Upper lobe of left lung (tissue), 6 donors: ENCODE results near the gene LHFPL3. TPM values are rescaled to one million over a fixed set of nuclear protein-coding genes. Genes with fewer than 3 reads are reported as not detected.

Source experiments
- ATAC-seq, 2 donors: fragments of 200-7000 bp; cut with Tn5 transposase; one replicate each; pipeline ENCODE4 v1.9.1; 2022; ENCODE audit warnings: mild to moderate bottlenecking in 2 of 2, moderate library complexity in 2 of 2; ENCODE audit not compliant: low FRiP score in 2 of 2
- DNase-seq, 2 donors: peaks; one replicate each; pipeline ENCODE4 v3.0.0-alpha.2; 2019 to 2020
- H3K27ac ChIP-seq, 4 donors: fragments of 200-600 bp; sonication (generic); one replicate each; pipeline ENCODE4 v1.5.1; 2016 to 2019
- H3K27me3 ChIP-seq, 4 donors: fragments of 200-600 bp; sonication (generic); one replicate each; pipeline ENCODE4 v1.5.1; 2017 to 2019
- H3K36me3 ChIP-seq, 4 donors: fragments of 200-600 bp; sonication (generic); one replicate each; pipeline ENCODE4 v1.5.1; 2016 to 2019
- H3K4me1 ChIP-seq, 4 donors: fragments of 200-600 bp; sonication (generic); one replicate each; pipeline ENCODE4 v1.5.1; 2018 to 2019
- H3K4me3 ChIP-seq, 4 donors: fragments of 200-600 bp; sonication (generic); one replicate each; pipeline ENCODE4 v1.5.1; 2017 to 2019; ENCODE audit warnings: mild to moderate bottlenecking in 2 of 4, moderate library complexity in 1 of 4
- H3K9me3 ChIP-seq, 4 donors: fragments of 200-600 bp; sonication (generic); one replicate each; pipeline ENCODE4 v1.5.1; 2018 to 2019
- EP300 ChIP-seq, 4 donors: sonication (generic); formaldehyde crosslinking; IDR thresholded peaks; one replicate each; pipeline ENCODE4 v1.5.1; 2017; ENCODE audit warnings: antibody characterized with exemption in 4 of 4, control low read depth in 2 of 4
- POLR2A ChIP-seq, 4 donors: fragments of 450-650 bp; IDR thresholded peaks; one replicate each; pipeline ENCODE4 v1.5.1; 2016 to 2017; ENCODE audit warnings: antibody characterized with exemption in 4 of 4, mild to moderate bottlenecking in 2 of 4
- POLR2AphosphoS5 ChIP-seq, 2 donors: sonication (generic); formaldehyde crosslinking; IDR thresholded peaks; one replicate each; pipeline ENCODE4 v1.5.1; 2017; ENCODE audit warnings: antibody characterized with exemption in 2 of 2
- WGBS, 2 donors: methylation state at CpG; one replicate each; pipeline ENCODE4 v1.1.5; 2017 to 2018; 5-methylcytosine and 5-hydroxymethylcytosine counted together
- total RNA-seq, 6 donors: library from RNA; depleted of rRNA in 4 of 6; stranded (reverse); fragments of >200 nt in 4 of 6; gene quantifications; one replicate each; pipeline versions ENCODE4 v1.1.0 to v1.2.1, GENCODE V29; 2016 to 2021
- TF ChIP-seq, protein P1 (sequence below), 6 experiments: fragments of 450-650 bp in 4 of 6; fragments of 200-600 bp in 2 of 6; sonication (generic) in 2 of 6; IDR thresholded peaks; one replicate each; pipeline ENCODE4 v1.5.1; 2016 to 2019; ENCODE audit warnings: antibody characterized with exemption in 6 of 6
- donor health status: DM: no; HTN: no; CAD: no; lungs with moderate emphysema.
- donor health status: DM: no; HTN: yes; CAD: no; lungs with severe emphysema.

LHFPL3 gene
- total RNA-seq, 6 donors from 2014 or later, result not detected

DNA sequence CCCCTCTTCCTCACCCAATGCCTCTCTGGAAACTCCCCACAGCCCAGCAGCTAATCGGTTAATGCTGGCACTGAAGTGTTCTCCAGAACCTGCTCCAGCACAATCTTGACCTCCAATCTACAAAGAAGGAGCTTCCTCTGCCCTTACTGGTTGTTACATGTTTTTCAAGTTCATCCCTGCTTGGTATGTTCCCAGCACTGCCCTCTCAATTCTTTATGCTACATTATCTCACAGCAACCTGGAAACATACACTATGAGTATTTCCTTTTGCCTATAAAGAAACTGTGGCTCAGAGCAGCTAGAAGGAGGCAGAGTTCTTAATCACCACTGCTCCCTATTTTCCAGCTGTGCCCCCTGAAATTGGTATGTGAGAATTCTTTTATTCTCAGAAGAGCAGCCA, 601.5 kb downstream of the LHFPL3 start:
- no peak for TF ChIP-seq EP300 (IDR thresholded peaks at IDR 0.05)
- TF ChIP-seq POLR2AphosphoS5 (IDR thresholded peaks at IDR 0.05), result no peak
- TF ChIP-seq, protein P1, sequence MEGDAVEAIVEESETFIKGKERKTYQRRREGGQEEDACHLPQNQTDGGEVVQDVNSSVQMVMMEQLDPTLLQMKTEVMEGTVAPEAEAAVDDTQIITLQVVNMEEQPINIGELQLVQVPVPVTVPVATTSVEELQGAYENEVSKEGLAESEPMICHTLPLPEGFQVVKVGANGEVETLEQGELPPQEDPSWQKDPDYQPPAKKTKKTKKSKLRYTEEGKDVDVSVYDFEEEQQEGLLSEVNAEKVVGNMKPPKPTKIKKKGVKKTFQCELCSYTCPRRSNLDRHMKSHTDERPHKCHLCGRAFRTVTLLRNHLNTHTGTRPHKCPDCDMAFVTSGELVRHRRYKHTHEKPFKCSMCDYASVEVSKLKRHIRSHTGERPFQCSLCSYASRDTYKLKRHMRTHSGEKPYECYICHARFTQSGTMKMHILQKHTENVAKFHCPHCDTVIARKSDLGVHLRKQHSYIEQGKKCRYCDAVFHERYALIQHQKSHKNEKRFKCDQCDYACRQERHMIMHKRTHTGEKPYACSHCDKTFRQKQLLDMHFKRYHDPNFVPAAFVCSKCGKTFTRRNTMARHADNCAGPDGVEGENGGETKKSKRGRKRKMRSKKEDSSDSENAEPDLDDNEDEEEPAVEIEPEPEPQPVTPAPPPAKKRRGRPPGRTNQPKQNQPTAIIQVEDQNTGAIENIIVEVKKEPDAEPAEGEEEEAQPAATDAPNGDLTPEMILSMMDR (IDR thresholded peaks at IDR 0.05), result no peak
- TF ChIP-seq POLR2A (IDR thresholded peaks at IDR 0.05), result no peak
- Histone ChIP-seq H3K9me3 (no peaks in the 10 kb centered on the region), H3K27me3 (no peaks in the 10 kb centered on the region), H3K4me1 (peaks cover 0 to 12% (median 9%) of the 10 kb centered on the region in 4 donors), H3K36me3 (no peaks in the 10 kb centered on the region), H3K4me3 (no peak overlapping the region), H3K27ac (no peak overlapping the region)
- WGBS, 2 donors, result 67 to 69% methylated on average over 1 of the region's 1 CpG
- no peak for ATAC-seq
- DNase-seq, result no peak

DNA sequence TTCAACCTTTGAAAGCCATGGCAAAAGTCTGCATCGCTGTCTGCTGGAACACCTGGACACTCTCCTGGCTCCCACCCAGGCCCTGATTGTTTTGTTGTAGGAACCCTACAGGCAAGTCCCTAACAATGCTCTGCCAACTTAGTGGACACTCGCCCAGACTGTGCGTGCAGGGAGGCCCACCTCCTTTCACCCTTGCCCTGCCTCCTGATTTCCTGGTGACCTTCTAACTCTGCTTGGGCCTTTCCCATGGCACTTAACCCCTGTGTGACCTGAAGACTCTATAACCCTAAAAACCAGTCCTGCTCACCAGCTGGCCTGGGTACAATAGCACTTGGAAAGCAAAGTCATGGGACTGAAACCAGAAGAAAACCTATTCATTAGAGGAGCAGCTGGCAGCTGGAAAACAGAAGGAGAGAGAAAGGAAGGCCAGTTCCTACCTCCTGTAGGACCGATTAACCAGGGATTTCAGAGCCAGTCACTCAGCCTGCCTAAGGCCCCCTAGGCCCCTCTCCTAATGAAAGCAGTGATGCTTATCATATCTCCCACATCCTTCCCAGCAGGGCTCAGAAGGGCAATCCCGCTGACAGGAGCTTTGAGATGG, 602.9 kb downstream of the LHFPL3 start:
- Histone ChIP-seq H3K27ac (peak overlapping the region in 1 of 4 donors; percentile 23), H3K27me3 (no peaks in the 10 kb centered on the region), H3K9me3 (no peaks in the 10 kb centered on the region), H3K36me3 (no peaks in the 10 kb centered on the region), H3K4me3 (no peak overlapping the region), H3K4me1 (peaks cover 0 to 12% (median 9%) of the 10 kb centered on the region in 4 donors)
- TF ChIP-seq POLR2A (IDR thresholded peaks at IDR 0.05), result no peak
- TF ChIP-seq POLR2AphosphoS5 (IDR thresholded peaks at IDR 0.05), result no peak
- no peak for TF ChIP-seq EP300 (IDR thresholded peaks at IDR 0.05)
- TF ChIP-seq, protein P1 (IDR thresholded peaks at IDR 0.05), result no peak
- ATAC-seq (peak in 1 of 2 donors; percentile 31), DNase-seq (no peak)
- WGBS, 2 donors, result 32 to 53% methylated on average over 5 of the region's 5 CpGs

DNA sequence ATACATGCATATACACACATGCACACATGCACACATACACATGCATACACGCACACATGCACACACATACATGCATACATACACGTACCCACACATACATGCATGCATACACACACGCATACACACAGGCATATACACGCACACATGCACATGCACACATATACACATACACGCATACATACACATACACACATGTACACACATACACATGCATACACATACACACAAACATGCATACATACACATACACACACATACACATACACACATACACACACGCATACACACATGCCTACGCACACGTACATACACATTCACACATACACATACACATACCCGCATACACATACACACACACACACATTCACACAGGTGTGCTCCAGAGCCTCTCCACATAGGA, 604.6 kb downstream of the LHFPL3 start:
- H3K27me3 ChIP-seq, result no peaks in the 10 kb centered on the region
- TF ChIP-seq EP300 (IDR thresholded peaks at IDR 0.05) (no peak), POLR2AphosphoS5 (IDR thresholded peaks at IDR 0.05) (no peak), POLR2A (IDR thresholded peaks at IDR 0.05) (no peak)
- TF ChIP-seq, protein P1 (IDR thresholded peaks at IDR 0.05), result no peak
- H3K36me3 ChIP-seq, result no peaks in the 10 kb centered on the region
- no peak for DNase-seq
- no peak overlapping the region for H3K27ac ChIP-seq
- no peaks in the 10 kb centered on the region for H3K9me3 ChIP-seq
- 94 to 95% methylated on average over 9 of the region's 9 CpGs for WGBS, 2 donors
- no peak for ATAC-seq
- no peak overlapping the region for H3K4me3 ChIP-seq
- H3K4me1 ChIP-seq, result peaks cover 0 to 12% (median 7%) of the 10 kb centered on the region in 4 donors

- DNase-seq (no peak), ATAC-seq (peak in 1 of 2 donors; percentile 39)
- Histone ChIP-seq H3K27ac (no peak overlapping the region), H3K9me3 (no peaks in the 10 kb centered on the region), H3K4me3 (no peak overlapping the region), H3K4me1 (peaks cover 0 to 12% (median 7%) of the 10 kb centered on the region in 4 donors), H3K36me3 (no peaks in the 10 kb centered on the region), H3K27me3 (no peaks in the 10 kb centered on the region)
- TF ChIP-seq EP300 (IDR thresholded peaks at IDR 0.05) (no peak), POLR2AphosphoS5 (IDR thresholded peaks at IDR 0.05) (no peak), POLR2A (IDR thresholded peaks at IDR 0.05) (no peak)
- TF ChIP-seq, protein P1 (IDR thresholded peaks at IDR 0.05), result no peak
- WGBS, 2 donors, result 57 to 62% methylated on average over 6 of the region's 6 CpGs
These were observed 605.2 kb downstream of the LHFPL3 start for GRCh38 chr7:104933521-104933988.

DNA sequence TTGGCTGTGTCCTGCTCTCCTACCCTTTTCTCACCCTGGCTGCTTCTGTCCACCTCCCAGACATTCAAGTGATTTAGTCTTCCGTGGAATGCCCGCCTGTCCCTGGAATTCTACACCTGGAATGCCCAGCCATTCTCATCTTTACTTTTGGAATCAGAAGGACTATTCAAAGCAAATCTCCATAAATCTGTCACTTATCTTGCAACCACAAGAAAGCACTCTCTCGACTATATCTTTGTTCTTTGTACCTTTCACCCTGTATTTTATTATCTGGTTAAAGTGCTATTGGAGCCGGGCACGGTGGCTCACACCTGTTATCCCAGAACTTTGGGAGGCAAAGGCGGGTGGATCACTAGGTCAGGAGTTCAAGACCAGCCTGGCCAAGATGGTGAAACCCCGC, 606.3 kb downstream of the LHFPL3 start:
- Histone ChIP-seq H3K4me3 (no peak overlapping the region), H3K27me3 (no peaks in the 10 kb centered on the region), H3K4me1 (peaks cover 0 to 12% (median 7%) of the 10 kb centered on the region in 4 donors), H3K9me3 (no peaks in the 10 kb centered on the region), H3K36me3 (no peaks in the 10 kb centered on the region), H3K27ac (no peak overlapping the region)
- DNase-seq (no peak), ATAC-seq (no peak)
- TF ChIP-seq EP300 (IDR thresholded peaks at IDR 0.05), result no peak
- no peak for TF ChIP-seq POLR2AphosphoS5 (IDR thresholded peaks at IDR 0.05)
- TF ChIP-seq, protein P1 (IDR thresholded peaks at IDR 0.05), result no peak
- TF ChIP-seq POLR2A (IDR thresholded peaks at IDR 0.05), result no peak
- WGBS, 2 donors, result 88 to 91% methylated on average over 7 of the region's 7 CpGs
